Esophagus squamous epithelium (tissue), 4 donors: ENCODE results near the gene DNMT3A.

Source experiments
- POLR2A ChIP-seq, 4 donors: fragments of 450-650 bp; IDR thresholded peaks; one replicate each; pipeline ENCODE4 v1.6.1; 2017; ENCODE audit warnings: antibody characterized with exemption in 4 of 4, mild to moderate bottlenecking in 4 of 4, moderate library complexity in 3 of 4
- TF ChIP-seq, protein P1 (sequence below), 6 experiments: fragments of 450-650 bp in 4 of 6; fragments of 200-600 bp in 2 of 6; sonication (generic) in 2 of 6; IDR thresholded peaks; one replicate each; pipeline ENCODE4 v1.5.1; 2016 to 2019; ENCODE audit warnings: antibody characterized with exemption in 6 of 6, mild to moderate bottlenecking in 4 of 6, moderate library complexity in 4 of 6

DNA sequence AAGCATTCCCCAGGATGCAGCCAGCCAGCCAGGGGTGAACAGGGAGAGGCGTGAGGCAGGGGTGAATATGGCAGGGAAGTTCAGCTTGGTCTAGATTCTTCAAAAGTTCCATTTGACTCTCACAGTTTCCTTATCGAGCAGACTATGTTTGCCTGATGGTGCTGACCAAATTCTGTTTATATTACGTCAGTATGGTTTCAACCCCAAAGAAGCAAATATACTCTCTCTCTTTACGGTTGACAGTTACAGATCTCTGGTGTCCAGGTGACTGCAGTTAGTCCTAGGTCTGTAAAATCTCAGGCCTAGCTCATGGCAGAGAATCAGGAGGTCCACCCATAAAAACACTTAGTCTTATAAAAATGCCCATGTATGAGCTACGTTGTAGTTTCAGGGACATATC lies 38.3 kb upstream of the DNMT3A start:
- TF ChIP-seq, protein P1, sequence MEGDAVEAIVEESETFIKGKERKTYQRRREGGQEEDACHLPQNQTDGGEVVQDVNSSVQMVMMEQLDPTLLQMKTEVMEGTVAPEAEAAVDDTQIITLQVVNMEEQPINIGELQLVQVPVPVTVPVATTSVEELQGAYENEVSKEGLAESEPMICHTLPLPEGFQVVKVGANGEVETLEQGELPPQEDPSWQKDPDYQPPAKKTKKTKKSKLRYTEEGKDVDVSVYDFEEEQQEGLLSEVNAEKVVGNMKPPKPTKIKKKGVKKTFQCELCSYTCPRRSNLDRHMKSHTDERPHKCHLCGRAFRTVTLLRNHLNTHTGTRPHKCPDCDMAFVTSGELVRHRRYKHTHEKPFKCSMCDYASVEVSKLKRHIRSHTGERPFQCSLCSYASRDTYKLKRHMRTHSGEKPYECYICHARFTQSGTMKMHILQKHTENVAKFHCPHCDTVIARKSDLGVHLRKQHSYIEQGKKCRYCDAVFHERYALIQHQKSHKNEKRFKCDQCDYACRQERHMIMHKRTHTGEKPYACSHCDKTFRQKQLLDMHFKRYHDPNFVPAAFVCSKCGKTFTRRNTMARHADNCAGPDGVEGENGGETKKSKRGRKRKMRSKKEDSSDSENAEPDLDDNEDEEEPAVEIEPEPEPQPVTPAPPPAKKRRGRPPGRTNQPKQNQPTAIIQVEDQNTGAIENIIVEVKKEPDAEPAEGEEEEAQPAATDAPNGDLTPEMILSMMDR (IDR thresholded peaks at IDR 0.05): no peak
- TF ChIP-seq POLR2A (IDR thresholded peaks at IDR 0.05): no peak
